KMS-11 (cell line): ENCODE data around the gene CRYBA2.

Experiments used
- H2AFZ ChIP-seq: fragments of 200-600 bp; sonication (generic); 2 replicates; pipeline ENCODE4 v1.6.1; 2016; ENCODE audit warnings: antibody characterized with exemption, mixed run types, low read depth
- H3K27ac ChIP-seq: fragments of 200-600 bp; sonication (generic); 2 replicates; pipeline ENCODE4 v1.6.1; 2016; ENCODE audit warnings: mild to moderate bottlenecking, mixed run types
- H3K27me3 ChIP-seq: fragments of 200-600 bp; sonication (generic); 2 replicates; pipeline ENCODE4 v1.6.1; 2017; ENCODE audit warnings: mild to moderate bottlenecking, low read depth, mixed run types, moderate library complexity; ENCODE audit not compliant: insufficient read depth
- H3K36me3 ChIP-seq: fragments of 200-600 bp; sonication (generic); 2 replicates; pipeline ENCODE4 v1.6.1; 2017; ENCODE audit warnings: mild to moderate bottlenecking, mixed run types; ENCODE audit not compliant: insufficient read depth
- H3K4me1 ChIP-seq: fragments of 200-600 bp; sonication (generic); 2 replicates; pipeline ENCODE4 v1.6.1; 2016; ENCODE audit warnings: mild to moderate bottlenecking, low read depth, mixed run types; ENCODE audit not compliant: poor library complexity, severe bottlenecking
- H3K4me2 ChIP-seq: fragments of 200-600 bp; sonication (generic); 2 replicates; pipeline ENCODE4 v1.7.0; 2016; ENCODE audit warnings: mild to moderate bottlenecking, mixed run types
- H3K4me3 ChIP-seq: fragments of 200-600 bp; sonication (generic); IDR thresholded peaks from 2 replicates; pipeline ENCODE4 v1.6.1; 2017; ENCODE audit warnings: low read depth, low read length, mixed read lengths; ENCODE audit not compliant: insufficient read depth
- H3K79me2 ChIP-seq: fragments of 200-600 bp; sonication (generic); 2 replicates; pipeline ENCODE4 v1.6.1; 2016; ENCODE audit warnings: low read depth, mixed run types; ENCODE audit not compliant: insufficient read depth
- H3K9ac ChIP-seq: fragments of 200-600 bp; sonication (generic); 2 replicates; pipeline ENCODE4 v1.6.1; 2016; ENCODE audit warnings: mild to moderate bottlenecking, mixed run types
- H4K20me1 ChIP-seq: fragments of 200-600 bp; sonication (generic); 2 replicates; pipeline ENCODE4 v1.6.1; 2016; ENCODE audit warnings: mild to moderate bottlenecking, mixed run types; ENCODE audit not compliant: insufficient read depth
- CTCF ChIP-seq: fragments of 200-600 bp; sonication (generic); conservative IDR thresholded peaks from 2 replicates; pipeline ENCODE4 v1.6.1; 2017; ENCODE audit warnings: low read depth, mild to moderate bottlenecking, antibody characterized with exemption, low read length, moderate library complexity, mixed read lengths

CRYBA2 gene

GRCh38 chr2:218985325-218986091, 7.7 kb downstream of the CRYBA2 start:
- Histone ChIP-seq H3K4me2 (no peak overlapping the region), H3K4me3 (no peak overlapping the region), H2AFZ (no peak overlapping the region), H3K4me1 (peaks cover 4% of the 10 kb centered on the region), H3K9ac (no peak overlapping the region), H3K27me3 (peaks cover 72% of the 10 kb centered on the region), H4K20me1 (no peaks in the 10 kb centered on the region), H3K79me2 (no peaks in the 10 kb centered on the region), H3K36me3 (no peaks in the 10 kb centered on the region), H3K27ac (no peak overlapping the region)
- no peak for TF ChIP-seq CTCF

GRCh38 chr2:218985021-218985324, 8.2 kb downstream of the CRYBA2 start, which contains the start of gene FEV:
TSS of gene FEV (minus strand) at chr2:218985184. CDS start at chr2:218985075, 109 bp downstream.
- Histone ChIP-seq H3K9ac (no peak within 1 kb of the TSS), H3K4me3 (no peak within 1 kb of the TSS), H4K20me1 (no peaks in the 10 kb centered on the region), H2AFZ (no peak within 1 kb of the TSS), H3K4me2 (no peak within 1 kb of the TSS), H3K79me2 (no peaks in the 10 kb centered on the region), H3K36me3 (no peaks in the 10 kb centered on the region), H3K4me1 (peaks cover 4% of the 10 kb centered on the region), H3K27ac (no peak within 1 kb of the TSS), H3K27me3 (peaks cover 72% of the 10 kb centered on the region)
- TF ChIP-seq CTCF: no peak

GRCh38 chr2:218984239-218985020, 8.8 kb downstream of the CRYBA2 start:
- no peak overlapping the region for H3K27ac ChIP-seq
- no peaks in the 10 kb centered on the region for H3K36me3 ChIP-seq
- H3K79me2 ChIP-seq: no peaks in the 10 kb centered on the region
- no peak overlapping the region for H2AFZ ChIP-seq
- H3K4me1 ChIP-seq: peaks cover 6% of the 10 kb centered on the region
- H3K27me3 ChIP-seq: peaks cover 72% of the 10 kb centered on the region
- no peak overlapping the region for H3K4me2 ChIP-seq
- no peak overlapping the region for H3K4me3 ChIP-seq
- H3K9ac ChIP-seq: no peak overlapping the region
- H4K20me1 ChIP-seq: no peaks in the 10 kb centered on the region
- no peak for TF ChIP-seq CTCF

- Histone ChIP-seq H3K9ac (no peak overlapping the region), H3K79me2 (no peaks in the 10 kb centered on the region), H2AFZ (no peak overlapping the region), H3K27me3 (peaks cover 72% of the 10 kb centered on the region), H4K20me1 (no peaks in the 10 kb centered on the region), H3K4me1 (peaks cover 7% of the 10 kb centered on the region), H3K4me2 (no peak overlapping the region), H3K36me3 (no peaks in the 10 kb centered on the region), H3K27ac (no peak overlapping the region), H3K4me3 (no peak overlapping the region)
- no peak for TF ChIP-seq CTCF
These were observed 9.3 kb downstream of the CRYBA2 start for GRCh38 chr2:218983934-218984238.
